ENCODE results near the gene LOXHD1.

Gene LOXHD1

GRCh38 chr18:46704816-46705215 lies 47.8 kb upstream of the LOXHD1 start:
- no peaks in the 10 kb centered on the region for H3K36me3 ChIP-seq (ENCODE audit: insufficient read depth, low read length)
- TF ChIP-seq, protein P1, sequence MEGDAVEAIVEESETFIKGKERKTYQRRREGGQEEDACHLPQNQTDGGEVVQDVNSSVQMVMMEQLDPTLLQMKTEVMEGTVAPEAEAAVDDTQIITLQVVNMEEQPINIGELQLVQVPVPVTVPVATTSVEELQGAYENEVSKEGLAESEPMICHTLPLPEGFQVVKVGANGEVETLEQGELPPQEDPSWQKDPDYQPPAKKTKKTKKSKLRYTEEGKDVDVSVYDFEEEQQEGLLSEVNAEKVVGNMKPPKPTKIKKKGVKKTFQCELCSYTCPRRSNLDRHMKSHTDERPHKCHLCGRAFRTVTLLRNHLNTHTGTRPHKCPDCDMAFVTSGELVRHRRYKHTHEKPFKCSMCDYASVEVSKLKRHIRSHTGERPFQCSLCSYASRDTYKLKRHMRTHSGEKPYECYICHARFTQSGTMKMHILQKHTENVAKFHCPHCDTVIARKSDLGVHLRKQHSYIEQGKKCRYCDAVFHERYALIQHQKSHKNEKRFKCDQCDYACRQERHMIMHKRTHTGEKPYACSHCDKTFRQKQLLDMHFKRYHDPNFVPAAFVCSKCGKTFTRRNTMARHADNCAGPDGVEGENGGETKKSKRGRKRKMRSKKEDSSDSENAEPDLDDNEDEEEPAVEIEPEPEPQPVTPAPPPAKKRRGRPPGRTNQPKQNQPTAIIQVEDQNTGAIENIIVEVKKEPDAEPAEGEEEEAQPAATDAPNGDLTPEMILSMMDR (IDR thresholded peaks at IDR 0.05; ENCODE audit: low read length) = no peak
- no peak for TF ChIP-seq EZH2 (IDR thresholded peaks at IDR 0.05; ENCODE audit: borderline replicate concordance, low read length)
- no peak overlapping the region for H3K4me2 ChIP-seq (ENCODE audit: low read length)

GRCh38 chr18:46704189-46704588 lies 47.2 kb upstream of the LOXHD1 start:
- TF ChIP-seq, protein P1 (IDR thresholded peaks at IDR 0.05; ENCODE audit: low read length) = no peak
- no peak for TF ChIP-seq EZH2 (IDR thresholded peaks at IDR 0.05; ENCODE audit: borderline replicate concordance, low read length)
- no peaks in the 10 kb centered on the region for H3K27me3 ChIP-seq (ENCODE audit: insufficient read depth, low read length)
- H3K27ac ChIP-seq (ENCODE audit: low read depth, low read length, poor library complexity, severe bottlenecking) = no peak overlapping the region
- H3K4me1 ChIP-seq (ENCODE audit: insufficient read depth, low read length, severe bottlenecking) = no peaks in the 10 kb centered on the region
- H2AFZ ChIP-seq (ENCODE audit: low read length) = no peak overlapping the region
- no peaks in the 10 kb centered on the region for H3K36me3 ChIP-seq (ENCODE audit: insufficient read depth, low read length)
- H3K4me3 ChIP-seq (ENCODE audit: low read depth, low read length, poor library complexity, severe bottlenecking) = no peak overlapping the region
- no peaks in the 10 kb centered on the region for H3K79me2 ChIP-seq (ENCODE audit: insufficient read depth, low read length)
- no peaks in the 10 kb centered on the region for H3K9me3 ChIP-seq (ENCODE audit: low read length)
- no peaks in the 10 kb centered on the region for H3F3A ChIP-seq (ENCODE audit: insufficient read depth, low read length)
- no peak overlapping the region for H3K9ac ChIP-seq (ENCODE audit: low read length)
- H3K9me2 ChIP-seq (ENCODE audit: low read depth, low read length) = no peaks in the 10 kb centered on the region
- no peak overlapping the region for H3K4me2 ChIP-seq (ENCODE audit: low read length)
- H4K20me1 ChIP-seq (ENCODE audit: insufficient read depth, low read length) = no peaks in the 10 kb centered on the region

More at GRCh38 chr18:46704816-46705215, 47.8 kb upstream of the LOXHD1 start:
- Histone ChIP-seq H3K9me3 (ENCODE audit: low read length) (no peaks in the 10 kb centered on the region), H3F3A (ENCODE audit: insufficient read depth, low read length) (no peaks in the 10 kb centered on the region), H2AFZ (ENCODE audit: low read length) (no peak overlapping the region), H3K4me1 (ENCODE audit: insufficient read depth, low read length, severe bottlenecking) (no peaks in the 10 kb centered on the region), H3K9ac (ENCODE audit: low read length) (no peak overlapping the region), H3K9me2 (ENCODE audit: low read depth, low read length) (no peaks in the 10 kb centered on the region), H3K27ac (ENCODE audit: low read depth, low read length, poor library complexity, severe bottlenecking) (no peak overlapping the region), H3K27me3 (ENCODE audit: insufficient read depth, low read length) (no peaks in the 10 kb centered on the region), H3K79me2 (ENCODE audit: insufficient read depth, low read length) (no peaks in the 10 kb centered on the region), H3K4me3 (ENCODE audit: low read depth, low read length, poor library complexity, severe bottlenecking) (no peak overlapping the region), H4K20me1 (ENCODE audit: insufficient read depth, low read length) (no peaks in the 10 kb centered on the region)

- no peaks in the 10 kb centered on the region for H3K79me2 ChIP-seq (ENCODE audit: insufficient read depth, low read length)
- no peaks in the 10 kb centered on the region for H3K36me3 ChIP-seq (ENCODE audit: insufficient read depth, low read length)
- H3K9me2 ChIP-seq (ENCODE audit: low read depth, low read length) = no peaks in the 10 kb centered on the region
- H3K27ac ChIP-seq (ENCODE audit: low read depth, low read length, poor library complexity, severe bottlenecking) = no peak overlapping the region
- no peak overlapping the region for H3K9ac ChIP-seq (ENCODE audit: low read length)
- H3K4me3 ChIP-seq (ENCODE audit: low read depth, low read length, poor library complexity, severe bottlenecking) = no peak overlapping the region
- H4K20me1 ChIP-seq (ENCODE audit: insufficient read depth, low read length) = no peaks in the 10 kb centered on the region
- no peak overlapping the region for H2AFZ ChIP-seq (ENCODE audit: low read length)
- no peaks in the 10 kb centered on the region for H3K9me3 ChIP-seq (ENCODE audit: low read length)
- no peaks in the 10 kb centered on the region for H3F3A ChIP-seq (ENCODE audit: insufficient read depth, low read length)
- no peak overlapping the region for H3K4me2 ChIP-seq (ENCODE audit: low read length)
- no peaks in the 10 kb centered on the region for H3K4me1 ChIP-seq (ENCODE audit: insufficient read depth, low read length, severe bottlenecking)
- H3K27me3 ChIP-seq (ENCODE audit: insufficient read depth, low read length) = no peaks in the 10 kb centered on the region
- no peak for TF ChIP-seq EZH2 (IDR thresholded peaks at IDR 0.05; ENCODE audit: borderline replicate concordance, low read length)
- TF ChIP-seq, protein P1 (IDR thresholded peaks at IDR 0.05; ENCODE audit: low read length) = no peak
These were observed 45.5 kb upstream of the LOXHD1 start for GRCh38 chr18:46702471-46702870.
